Measurements from ENCODE around the gene RGS5. TPM values are rescaled to one million over a fixed set of nuclear protein-coding genes. Genes with fewer than 3 reads are reported as not detected.

The RGS5 gene
- total RNA-seq, 4 donors from 2014 or later, result 88.9 to 455 (median 205) TPM

- H3K9me3 ChIP-seq, result no peaks in the 10 kb centered on the region
- peaks cover 0 to 40% (median 34%) of the 10 kb centered on the region in 4 donors for H3K4me1 ChIP-seq
- TF ChIP-seq POLR2A (IDR thresholded peaks at IDR 0.05; ENCODE audit: low read depth), result no peak
- peak in 1 of 2 donors; percentile 39 for TF ChIP-seq POLR2AphosphoS5 (IDR thresholded peaks at IDR 0.05)
- no peaks in the 10 kb centered on the region for H3K27me3 ChIP-seq
- no peak overlapping the region for H3K4me3 ChIP-seq
- DNase-seq (ENCODE audit: extremely low spot score), result no peak
- peak overlapping the region; percentile 62 to 66 (median 64) for H3K27ac ChIP-seq (replicated peaks in 1 of 4)
- no peaks in the 10 kb centered on the region for H3K36me3 ChIP-seq
- WGBS, result 33% methylated on average over 4 of the region's 4 CpGs
- intact Hi-C loops (cut with DNase I), result no loop called here
Observed at GRCh38 chr1:163104385-163105099, 98.2 kb downstream of the RGS5 start.

- H3K9me3 ChIP-seq, result no peaks in the 10 kb centered on the region
- no peak overlapping the region for H3K27ac ChIP-seq (replicated peaks in 1 of 4)
- H3K27me3 ChIP-seq, result no peaks in the 10 kb centered on the region
- no peaks in the 10 kb centered on the region for H3K36me3 ChIP-seq
- intact Hi-C loops (cut with DNase I), result no loop called here
- no peak overlapping the region for H3K4me3 ChIP-seq
- 59% methylated on average over 1 of the region's 1 CpG for WGBS
- no peak for DNase-seq (ENCODE audit: extremely low spot score)
- H3K4me1 ChIP-seq, result peaks cover 0 to 40% (median 34%) of the 10 kb centered on the region in 4 donors
- TF ChIP-seq POLR2A (IDR thresholded peaks at IDR 0.05; ENCODE audit: low read depth), result no peak
- no peak for TF ChIP-seq CTCF (IDR thresholded peaks at IDR 0.05)
- no peak for TF ChIP-seq EP300 (IDR thresholded peaks at IDR 0.05)
- TF ChIP-seq POLR2AphosphoS5 (IDR thresholded peaks at IDR 0.05), result no peak
Observed at GRCh38 chr1:163102590-163102989, 100.1 kb downstream of the RGS5 start.

- no peaks in the 10 kb centered on the region for H3K36me3 ChIP-seq
- no peaks in the 10 kb centered on the region for H3K27me3 ChIP-seq
- peak overlapping the region in 2 of 4 donors; percentile 9 to 53 for H3K27ac ChIP-seq (replicated peaks in 1 of 4)
- H3K4me1 ChIP-seq, result peaks cover 0 to 30% (median 10%) of the 10 kb centered on the region in 4 donors
- no peak overlapping the region for H3K4me3 ChIP-seq
- WGBS, result 90% methylated on average over 1 of the region's 1 CpG
- no peak for TF ChIP-seq POLR2AphosphoS5 (IDR thresholded peaks at IDR 0.05)
- no peak for TF ChIP-seq POLR2A (IDR thresholded peaks at IDR 0.05; ENCODE audit: low read depth)
- no peak for TF ChIP-seq CTCF (IDR thresholded peaks at IDR 0.05)
- TF ChIP-seq EP300 (IDR thresholded peaks at IDR 0.05), result no peak
- H3K9me3 ChIP-seq, result no peaks in the 10 kb centered on the region
- intact Hi-C loops (cut with DNase I), result no loop called here
- DNase-seq (ENCODE audit: extremely low spot score), result no peak
Observed at GRCh38 chr1:163095213-163095612, 107.5 kb downstream of the RGS5 start.

- 41% methylated on average over 2 of the region's 2 CpGs for WGBS
- Histone ChIP-seq H3K9me3 (no peaks in the 10 kb centered on the region), H3K27ac (replicated peaks in 1 of 4) (peak overlapping the region in 2 of 4 donors; percentile 9 to 53), H3K4me1 (peaks cover 0 to 30% (median 10%) of the 10 kb centered on the region in 4 donors), H3K4me3 (no peak overlapping the region), H3K27me3 (no peaks in the 10 kb centered on the region), H3K36me3 (no peaks in the 10 kb centered on the region)
- DNase-seq (ENCODE audit: extremely low spot score), result no peak
- intact Hi-C loops (cut with DNase I), result no loop called here
- TF ChIP-seq POLR2A (IDR thresholded peaks at IDR 0.05; ENCODE audit: low read depth), result no peak
- TF ChIP-seq POLR2AphosphoS5 (IDR thresholded peaks at IDR 0.05), result no peak
- TF ChIP-seq CTCF (IDR thresholded peaks at IDR 0.05), result no peak
- peak; percentile 83 for TF ChIP-seq EP300 (IDR thresholded peaks at IDR 0.05)
Observed at GRCh38 chr1:163094589-163094988, 108.1 kb downstream of the RGS5 start.

- intact Hi-C loops (cut with DNase I), result no loop called here
Observed at GRCh38 chr1:163094182-163094581, 108.5 kb downstream of the RGS5 start.

More at GRCh38 chr1:163094182-163094581, 108.5 kb downstream of the RGS5 start:
- Histone ChIP-seq H3K27ac (replicated peaks in 1 of 4) (peak overlapping the region in 2 of 4 donors; percentile 9 to 53), H3K27me3 (no peaks in the 10 kb centered on the region), H3K9me3 (no peaks in the 10 kb centered on the region), H3K4me1 (peaks cover 0 to 30% (median 10%) of the 10 kb centered on the region in 4 donors), H3K4me3 (no peak overlapping the region), H3K36me3 (no peaks in the 10 kb centered on the region)
- no peak for DNase-seq (ENCODE audit: extremely low spot score)
- WGBS, result 41% methylated on average over 4 of the region's 4 CpGs
- TF ChIP-seq EP300 (IDR thresholded peaks at IDR 0.05) (no peak), POLR2AphosphoS5 (IDR thresholded peaks at IDR 0.05) (no peak), CTCF (IDR thresholded peaks at IDR 0.05) (no peak), POLR2A (IDR thresholded peaks at IDR 0.05; ENCODE audit: low read depth) (no peak)
